Natural killer cell (primary cell): ENCODE measurements around the gene LHX3. TPM values are rescaled to one million over a fixed set of nuclear protein-coding genes. Genes with fewer than 3 reads are reported as not detected.

ENCODE experiments used
- ATAC-seq, 3 donors: fragments of 150-1000 bp in 2 of 3; fragments of 200-7000 bp in 1 of 3; cut with Tn5 transposase; 1 replicate in 1 of 3; 2 replicates in 2 of 3; pipeline ENCODE4 v1.10.0; 2021; ENCODE audit warnings: mild to moderate bottlenecking in 2 of 3, moderate library complexity in 2 of 3
- DNase-seq, 2 donors: peaks; one replicate each; pipeline versions ENCODE4 v3.0.0 to v3.0.0-alpha.2; 2013 to 2021; ENCODE audit warnings: mixed read lengths in 1 of 2
- H3K27ac ChIP-seq: one replicate; pipeline ENCODE4 v1.5.1; 2013; ENCODE audit warnings: mild to moderate bottlenecking, low read length
- H3K27me3 ChIP-seq: one replicate; pipeline ENCODE4 v1.6.1; 2013; ENCODE audit warnings: low read length; ENCODE audit not compliant: control insufficient read depth, insufficient read depth
- H3K36me3 ChIP-seq: one replicate; pipeline ENCODE4 v1.6.1; 2013; ENCODE audit warnings: low read length; ENCODE audit not compliant: control insufficient read depth, insufficient read depth
- H3K4me1 ChIP-seq: one replicate; pipeline ENCODE4 v1.6.1; 2013; ENCODE audit warnings: low read length; ENCODE audit not compliant: control insufficient read depth, insufficient read depth
- H3K4me3 ChIP-seq: one replicate; pipeline ENCODE4 v1.5.1; 2013; ENCODE audit warnings: low read length
- H3K9me3 ChIP-seq: one replicate; pipeline ENCODE4 v1.6.1; 2013; ENCODE audit warnings: low read length; ENCODE audit not compliant: control insufficient read depth, insufficient read depth
- H3K27ac Mint-ChIP-seq, 2 donors: one replicate each; pipeline ENCODE4 v1.8.0; 2022; ENCODE audit warnings: mild to moderate bottlenecking in 2 of 2, mixed read lengths in 2 of 2, moderate library complexity in 1 of 2
- H3K27me3 Mint-ChIP-seq, 2 donors: one replicate each; pipeline ENCODE4 v1.8.0; 2022; ENCODE audit warnings: low read depth in 2 of 2, mixed read lengths in 2 of 2
- H3K36me3 Mint-ChIP-seq: one replicate; pipeline ENCODE4 v1.8.0; 2022; ENCODE audit warnings: mixed read lengths
- H3K4me1 Mint-ChIP-seq, 2 donors: one replicate each; pipeline ENCODE4 v1.8.0; 2022; ENCODE audit warnings: mixed read lengths in 2 of 2
- H3K4me3 Mint-ChIP-seq: one replicate; pipeline ENCODE4 v1.8.0; 2022; ENCODE audit warnings: mild to moderate bottlenecking, moderate library complexity, mixed read lengths
- H3K9me3 Mint-ChIP-seq, 2 donors: one replicate each; pipeline ENCODE4 v1.8.0; 2022; ENCODE audit warnings: mixed read lengths in 2 of 2
- CTCF ChIP-seq: fragments of 200-600 bp; IDR thresholded peaks from one replicate; pipeline ENCODE4 v1.8.0; 2022; ENCODE audit warnings: antibody characterized with exemption
- WGBS: methylation state at CpG from one replicate; pipeline ENCODE4 v1.1.7; 2013; ENCODE audit warnings: missing lambda C conversion rate; ENCODE audit not compliant: insufficient coverage; 5-methylcytosine and 5-hydroxymethylcytosine counted together
- intact Hi-C: fragments of 100-400 bp; cut with micrococcal nuclease; formaldehyde crosslinking; loops from one replicate; pipeline ENCODE4 v1.14.2; 2022
- total RNA-seq, 4 donors: library from RNA; stranded (reverse); fragments of 120-200 nt in 1 of 4; gene quantifications; one replicate each; pipeline versions ENCODE4 v1.2.3 to v1.2.4, GENCODE V29; 2013 to 2022

Gene LHX3
- total RNA-seq, 3 donors from 2014 or later (not counting 1 experiment from before 2014, with no cell fraction given) = 0.38 TPM; not detected in 2

- no peak overlapping the region for H3K27ac Mint-ChIP-seq
- peaks cover 6% of the 10 kb centered on the region for H3K27me3 ChIP-seq
- no peak overlapping the region for H3K27ac ChIP-seq
- H3K4me1 ChIP-seq = no peaks in the 10 kb centered on the region
- H3K4me3 ChIP-seq = no peak overlapping the region
- H3K27me3 Mint-ChIP-seq = peaks cover 14 to 33% of the 10 kb centered on the region in 2 donors
- ATAC-seq (no peak), DNase-seq (no peak)
- H3K4me1 Mint-ChIP-seq = no peaks in the 10 kb centered on the region
- TF ChIP-seq CTCF = no peak
- 45% methylated on average over 27 of the region's 28 CpGs for WGBS
- no peaks in the 10 kb centered on the region for H3K9me3 Mint-ChIP-seq
- no peak overlapping the region for H3K4me3 Mint-ChIP-seq
- no peaks in the 10 kb centered on the region for H3K36me3 ChIP-seq
- H3K36me3 Mint-ChIP-seq = no peaks in the 10 kb centered on the region
- H3K9me3 ChIP-seq = no peaks in the 10 kb centered on the region
- intact Hi-C loops = no loop called here
These were observed 15.3 kb downstream of the LHX3 start for GRCh38 chr9:136189394-136190236.

GRCh38 chr9:136187683-136188586, 17.0 kb downstream of the LHX3 start:
- Mint-ChIP-seq H3K4me3 (no peak overlapping the region), H3K4me1 (no peaks in the 10 kb centered on the region), H3K27me3 (peaks cover 14 to 33% of the 10 kb centered on the region in 2 donors), H3K36me3 (no peaks in the 10 kb centered on the region), H3K27ac (no peak overlapping the region), H3K9me3 (no peaks in the 10 kb centered on the region)
- Histone ChIP-seq H3K27ac (no peak overlapping the region), H3K36me3 (no peaks in the 10 kb centered on the region), H3K9me3 (no peaks in the 10 kb centered on the region), H3K4me3 (no peak overlapping the region), H3K4me1 (no peaks in the 10 kb centered on the region), H3K27me3 (peaks cover 6% of the 10 kb centered on the region)
- no peak for TF ChIP-seq CTCF
- intact Hi-C loops = no loop called here
- 71% methylated on average over 25 of the region's 25 CpGs for WGBS
- ATAC-seq = no peak
- DNase-seq = no peak

GRCh38 chr9:136187197-136187596, 17.7 kb downstream of the LHX3 start:
- Mint-ChIP-seq H3K27me3 (peaks cover 14 to 28% of the 10 kb centered on the region in 2 donors), H3K9me3 (no peaks in the 10 kb centered on the region), H3K27ac (no peak overlapping the region), H3K4me3 (no peak overlapping the region), H3K36me3 (no peaks in the 10 kb centered on the region), H3K4me1 (no peaks in the 10 kb centered on the region)
- TF ChIP-seq CTCF = no peak
- Histone ChIP-seq H3K36me3 (no peaks in the 10 kb centered on the region), H3K4me3 (no peak overlapping the region), H3K9me3 (no peaks in the 10 kb centered on the region), H3K27ac (no peak overlapping the region), H3K4me1 (no peaks in the 10 kb centered on the region), H3K27me3 (peaks cover 6% of the 10 kb centered on the region)
- 94% methylated on average over 18 of the region's 18 CpGs for WGBS
- intact Hi-C loops = no loop called here
- ATAC-seq (no peak), DNase-seq (no peak)
